K562 (cell line): Measurements from ENCODE around the gene RBM17. TPM values are rescaled to one million over a fixed set of nuclear protein-coding genes. Genes with fewer than 3 reads are reported as not detected.

Source experiments
- ARID3A ChIP-seq: IDR thresholded peaks from 2 replicates; pipeline ENCODE4 v1.6.1; 2012; ENCODE audit warnings: low read depth, low read length, improper control_type of control experiment, borderline replicate concordance
- BCOR ChIP-seq: fragments of 450-650 bp; IDR thresholded peaks from 2 replicates; pipeline ENCODE4 v1.6.1; 2016
- CEBPB ChIP-seq: fragments of 450-650 bp; IDR thresholded peaks from 2 replicates; pipeline ENCODE4 v1.6.1; 2016; ENCODE audit warnings: missing genetic modification characterization, missing compliant biosample characterization
- CREBBP ChIP-seq: IDR thresholded peaks from one replicate; pipeline ENCODE4 v1.6.1; 2012; ENCODE audit warnings: low read depth, mild to moderate bottlenecking, control low read depth, inconsistent platforms, low read length
- CXXC5 ChIP-seq: fragments of 250-450 bp; sonication (Bioruptor Pico); IDR thresholded peaks from 2 replicates; pipeline ENCODE4 v1.8.0; 2022; ENCODE audit warnings: inconsistent platforms, mild to moderate bottlenecking, moderate library complexity
- E2F1 ChIP-seq: sonication (generic); formaldehyde crosslinking; IDR thresholded peaks from 2 replicates; pipeline ENCODE4 v1.8.1; 2023; ENCODE audit warnings: mild to moderate bottlenecking, missing genetic modification reagents, moderate library complexity
- EGR1 ChIP-seq: fragments of 450-650 bp; conservative IDR thresholded peaks from 2 replicates; pipeline ENCODE4 v1.6.1; 2017; ENCODE audit warnings: mild to moderate bottlenecking
- GABPA ChIP-seq: fragments of 200-800 bp; sonication (Bioruptor generic); conservative IDR thresholded peaks from 2 replicates; pipeline ENCODE4 v1.6.1; 2016; ENCODE audit warnings: low read depth, missing genetic modification characterization, missing compliant biosample characterization
- HNRNPL ChIP-seq: fragments of 200-400 bp; formaldehyde crosslinking; IDR thresholded peaks from 2 replicates; pipeline ENCODE4 v1.6.1; 2017; ENCODE audit warnings: low read depth, mild to moderate bottlenecking, low read length
- HOXB6 ChIP-seq: fragments of 250-450 bp; sonication (Bioruptor Pico); IDR thresholded peaks from 2 replicates; pipeline ENCODE4 v1.5.1; 2022; ENCODE audit warnings: mild to moderate bottlenecking, borderline replicate concordance
- IRF1 ChIP-seq: sonication (generic); formaldehyde crosslinking; IDR thresholded peaks from 2 replicates; pipeline ENCODE4 v1.8.0; 2022; ENCODE audit warnings: missing genetic modification reagents, mild to moderate bottlenecking, borderline replicate concordance
- MAFG ChIP-seq: fragments of 450-650 bp; conservative IDR thresholded peaks from 2 replicates; pipeline ENCODE4 v1.6.1; 2016; ENCODE audit warnings: missing genetic modification characterization, missing compliant biosample characterization
- MED1 ChIP-seq: sonication (generic); formaldehyde crosslinking; IDR thresholded peaks from 2 replicates; pipeline ENCODE4 v1.8.1; 2023; ENCODE audit warnings: missing genetic modification reagents, borderline replicate concordance
- NFATC3 ChIP-seq: fragments of 450-650 bp; IDR thresholded peaks from 2 replicates; pipeline ENCODE4 v1.6.1; 2017; ENCODE audit warnings: mild to moderate bottlenecking
- NONO ChIP-seq, 2 experiments: fragments of 200-400 bp in 1 of 2; fragments of 450-650 bp in 1 of 2; formaldehyde crosslinking in 1 of 2; IDR thresholded peaks; 2 replicates each; pipeline ENCODE4 v1.6.1; 2017; ENCODE audit warnings: low read depth in 2 of 2, mild to moderate bottlenecking in 2 of 2, moderate library complexity in 2 of 2, low read length in 1 of 2
- POLR2AphosphoS2 ChIP-seq: IDR thresholded peaks from 2 replicates; pipeline ENCODE4 v1.6.1; 2012; ENCODE audit warnings: low read length, improper control_type of control experiment
- POLR2G ChIP-seq: fragments of 200-400 bp; formaldehyde crosslinking; IDR thresholded peaks from 2 replicates; pipeline ENCODE4 v1.6.1; 2017; ENCODE audit warnings: low read depth, mild to moderate bottlenecking, antibody characterized with exemption, low read length, moderate library complexity
- PTBP1 ChIP-seq: fragments of 200-400 bp; formaldehyde crosslinking; IDR thresholded peaks from 2 replicates; pipeline ENCODE4 v1.6.1; 2017; ENCODE audit warnings: low read depth, low read length
- SAFB ChIP-seq: fragments of 200-400 bp; formaldehyde crosslinking; IDR thresholded peaks from 2 replicates; pipeline ENCODE4 v1.6.1; 2017; ENCODE audit warnings: low read depth, low read length, borderline replicate concordance
- ZNF232 ChIP-seq: sonication (generic); formaldehyde crosslinking; IDR thresholded peaks from 2 replicates; pipeline ENCODE4 v1.8.0; 2022; ENCODE audit warnings: mild to moderate bottlenecking, missing genetic modification reagents
- ZNF354B ChIP-seq: fragments of 250-450 bp; sonication (Bioruptor Pico); IDR thresholded peaks from 2 replicates; pipeline ENCODE4 v1.4.0; 2020
- ZNF408 ChIP-seq: fragments of 250-450 bp; sonication (Bioruptor Pico); IDR thresholded peaks from 2 replicates; pipeline ENCODE4 v1.4.0; 2020; ENCODE audit warnings: low read depth, mild to moderate bottlenecking, moderate library complexity
- ZNF511 ChIP-seq: sonication (generic); formaldehyde crosslinking; IDR thresholded peaks from 2 replicates; pipeline ENCODE4 v1.8.0; 2022; ENCODE audit warnings: mild to moderate bottlenecking, missing genetic modification reagents
- ZNF561 ChIP-seq: fragments of 450-650 bp; formaldehyde crosslinking; conservative IDR thresholded peaks from 2 replicates; pipeline ENCODE4 v1.4.0; 2020; ENCODE audit warnings: mild to moderate bottlenecking, moderate library complexity
- ZNF584 ChIP-seq: fragments of 200-800 bp; sonication (Bioruptor generic); IDR thresholded peaks from 2 replicates; pipeline ENCODE4 v1.6.1; 2016; ENCODE audit warnings: low read depth, mild to moderate bottlenecking, missing genetic modification characterization, missing compliant biosample characterization
- ZNF586 ChIP-seq: fragments of 450-650 bp; formaldehyde crosslinking; conservative IDR thresholded peaks from 2 replicates; pipeline ENCODE4 v1.4.0; 2020; ENCODE audit warnings: mild to moderate bottlenecking, moderate library complexity
- polyA plus RNA-seq, 8 experiments: library from polyadenylated mRNA; depleted of rRNA in 4 of 8; stranded (reverse) in 5 of 8; unstranded in 3 of 8; fragments of >200 nt; fragmentation: Nextera tagmentation in 2 of 8; fragmentation: Illumina TruSeq in 1 of 8; extraction: Ambion mirVana in 2 of 8; extraction: Trizol in 1 of 8; gene quantifications; 2 replicates each; pipeline versions ENCODE4 v1.2.1 to v1.2.3, GENCODE V29; 2011 to 2014; ENCODE audit warnings: inconsistent platforms in 1 of 8, missing spikeins in 1 of 8
- total RNA-seq, 7 experiments: library from RNA; depleted of rRNA in 6 of 7; stranded (reverse); fragments of >200 nt in 6 of 7; fragmentation: Illumina TruSeq in 2 of 7; extraction: Trizol in 2 of 7; gene quantifications; 2 replicates each; pipeline versions ENCODE4 v1.2.1 to v1.2.3, GENCODE V29; 2011 to 2021; ENCODE audit warnings: low replicate concordance in 1 of 7

Gene RBM17
- total and polyA plus RNA-seq, 9 of the 15 experiments (the other 6 are each of a cell fraction or from before 2014, with no cell fraction given), result 23.6 to 217 (median 124) TPM

- TF ChIP-seq NONO (IDR thresholded peaks at IDR 0.05; ENCODE audit: low read depth in 2 of 2, low read length in 1 of 2) (peak; percentile 35 to 77; a peak in 3 of 4 replicates), CEBPB (no peak), ZNF511 (CRISPR knock-in tag) (no peak), CREBBP (no peak), POLR2G (peak; percentile 86), PTBP1 (no peak), ZNF586 (CRISPR knock-in tag) (no peak), NFATC3 (no peak), BCOR (peak; percentile 37; the same call in 1 of the 2 replicates), ZNF354B (CRISPR knock-in tag) (no peak), POLR2AphosphoS2 (no peak), CXXC5 (CRISPR knock-in tag) (peak; percentile 82), ZNF232 (CRISPR knock-in tag) (no peak), ZNF584 (no peak), HNRNPL (no peak), IRF1 (no peak), EGR1 (no peak), MED1 (CRISPR knock-in tag) (no peak; the same call in 1 of the 2 replicates), HOXB6 (CRISPR knock-in tag) (no peak), ZNF561 (CRISPR knock-in tag) (no peak), GABPA (tag) (no peak), ARID3A (0 out of 2 replicates have a peak, but pooled peaks have one; percentile 16), ZNF408 (CRISPR knock-in tag) (no peak), E2F1 (CRISPR knock-in tag) (no peak), SAFB (no peak), MAFG (tag) (no peak)
Measured at GRCh38 chr10:6088721-6089333, at the start of gene RBM17 (continued).
